Endothelial cell of umbilical vein (primary cell): ENCODE measurements around the gene SMIM8.

Source experiments
- EZH2 ChIP-seq: IDR thresholded peaks from 2 replicates; pipeline ENCODE4 v1.6.1; 2012; ENCODE audit warnings: borderline replicate concordance, low read depth, mild to moderate bottlenecking, moderate library complexity, low read length, inconsistent platforms; ENCODE audit not compliant: severe bottlenecking
- FOS ChIP-seq: IDR thresholded peaks from 2 replicates; pipeline ENCODE4 v1.6.1; 2011; ENCODE audit warnings: mild to moderate bottlenecking, low read length, moderate library complexity, borderline replicate concordance; ENCODE audit not compliant: insufficient read depth
- JUN ChIP-seq: IDR thresholded peaks from 2 replicates; pipeline ENCODE4 v1.6.1; 2011; ENCODE audit warnings: borderline replicate concordance, low read depth; ENCODE audit not compliant: insufficient read length, insufficient read depth
- MYC ChIP-seq: IDR thresholded peaks from one replicate; pipeline ENCODE4 v1.6.1; 2011; ENCODE audit warnings: mild to moderate bottlenecking, low read depth, low read length
- POLR2A ChIP-seq: IDR thresholded peaks from 2 replicates; pipeline ENCODE4 v1.6.1; 2012; ENCODE audit warnings: low read depth, mild to moderate bottlenecking, control low read depth, low read length
- POLR2AphosphoS5 ChIP-seq: IDR thresholded peaks from 2 replicates; pipeline ENCODE4 v1.6.1; 2012; ENCODE audit warnings: low read depth, mild to moderate bottlenecking, control low read depth, low read length, moderate library complexity; ENCODE audit not compliant: insufficient read depth
- TF ChIP-seq, protein P1 (sequence below), 2 donors: IDR thresholded peaks; 1 replicate in 1 of 2; 2 replicates in 1 of 2; pipeline ENCODE4 v1.5.1; 2011; ENCODE audit warnings: low read length in 2 of 2, mild to moderate bottlenecking in 2 of 2, moderate library complexity in 2 of 2, control low read depth in 1 of 2, inconsistent platforms in 1 of 2, low read depth in 1 of 2; ENCODE audit not compliant: insufficient read depth in 1 of 2; ENCODE audit errors: extremely low read depth in 1 of 2
- TF ChIP-seq, protein P2 (sequence below): IDR thresholded peaks from 2 replicates; pipeline ENCODE4 v1.6.1; 2011; ENCODE audit not compliant: insufficient read depth, insufficient read length

DNA sequence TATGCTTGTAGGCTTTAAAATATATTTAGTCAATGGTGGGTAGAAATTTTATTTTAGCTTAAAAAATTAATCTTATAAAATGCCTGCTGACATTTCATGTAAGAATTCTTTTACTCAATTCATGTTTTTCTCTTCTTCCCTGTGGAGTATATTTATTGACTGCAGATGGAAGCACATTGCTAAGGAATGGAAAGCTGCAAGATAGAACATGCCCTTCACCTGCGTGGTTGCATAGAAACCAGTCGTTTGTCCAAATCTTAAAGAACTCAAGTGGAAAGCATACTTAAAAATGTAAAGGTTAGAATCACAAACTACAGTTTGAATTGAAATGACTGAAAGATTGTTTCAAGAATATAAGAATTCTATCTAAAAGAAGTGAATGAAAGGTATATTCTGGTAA, 52.9 kb downstream of the SMIM8 start:
- TF ChIP-seq, protein P1, sequence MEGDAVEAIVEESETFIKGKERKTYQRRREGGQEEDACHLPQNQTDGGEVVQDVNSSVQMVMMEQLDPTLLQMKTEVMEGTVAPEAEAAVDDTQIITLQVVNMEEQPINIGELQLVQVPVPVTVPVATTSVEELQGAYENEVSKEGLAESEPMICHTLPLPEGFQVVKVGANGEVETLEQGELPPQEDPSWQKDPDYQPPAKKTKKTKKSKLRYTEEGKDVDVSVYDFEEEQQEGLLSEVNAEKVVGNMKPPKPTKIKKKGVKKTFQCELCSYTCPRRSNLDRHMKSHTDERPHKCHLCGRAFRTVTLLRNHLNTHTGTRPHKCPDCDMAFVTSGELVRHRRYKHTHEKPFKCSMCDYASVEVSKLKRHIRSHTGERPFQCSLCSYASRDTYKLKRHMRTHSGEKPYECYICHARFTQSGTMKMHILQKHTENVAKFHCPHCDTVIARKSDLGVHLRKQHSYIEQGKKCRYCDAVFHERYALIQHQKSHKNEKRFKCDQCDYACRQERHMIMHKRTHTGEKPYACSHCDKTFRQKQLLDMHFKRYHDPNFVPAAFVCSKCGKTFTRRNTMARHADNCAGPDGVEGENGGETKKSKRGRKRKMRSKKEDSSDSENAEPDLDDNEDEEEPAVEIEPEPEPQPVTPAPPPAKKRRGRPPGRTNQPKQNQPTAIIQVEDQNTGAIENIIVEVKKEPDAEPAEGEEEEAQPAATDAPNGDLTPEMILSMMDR (IDR thresholded peaks at IDR 0.05; ENCODE audit: extremely low read depth in 1 of 2, insufficient read depth in 1 of 2, low read depth in 1 of 2, low read length in 2 of 2), result no peak
- TF ChIP-seq, protein P2, sequence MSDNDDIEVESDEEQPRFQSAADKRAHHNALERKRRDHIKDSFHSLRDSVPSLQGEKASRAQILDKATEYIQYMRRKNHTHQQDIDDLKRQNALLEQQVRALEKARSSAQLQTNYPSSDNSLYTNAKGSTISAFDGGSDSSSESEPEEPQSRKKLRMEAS, result no peak
- no peak for TF ChIP-seq POLR2AphosphoS5
- no peak for TF ChIP-seq POLR2A
- no peak for TF ChIP-seq MYC
- TF ChIP-seq EZH2, result no peak
- TF ChIP-seq JUN, result no peak
- no peak for TF ChIP-seq FOS
